Fibroblast of pulmonary artery (primary cell): ENCODE data around the gene YPEL3.

Experiments used
- DNase-seq: peaks from one replicate; pipeline ENCODE4 v3.0.0-alpha.2; 2010; ENCODE audit warnings: low read depth
- H3K4me3 ChIP-seq: replicated peaks from 2 replicates; pipeline ENCODE4 v1.5.1; 2011; ENCODE audit warnings: low read depth, mild to moderate bottlenecking, control low read depth, low read length, moderate library complexity
- CTCF ChIP-seq: IDR thresholded peaks from 2 replicates; pipeline ENCODE4 v1.5.1; 2011; ENCODE audit warnings: mild to moderate bottlenecking, control low read depth, low read length, inconsistent platforms; ENCODE audit errors: missing control alignments

Gene YPEL3

GRCh38 chr16:30112197-30113030 lies 16.4 kb upstream of the YPEL3 start:
- peak; percentile 60 for TF ChIP-seq CTCF
- H3K4me3 ChIP-seq: no peak overlapping the region
- peak; percentile 68 for DNase-seq

- H3K4me3 ChIP-seq: no peak overlapping the region
- no peak for TF ChIP-seq CTCF
- DNase-seq: no peak
These were observed 14.6 kb upstream of the YPEL3 start for GRCh38 chr16:30110661-30111060.

GRCh38 chr16:30108059-30108850 lies 12.2 kb upstream of the YPEL3 start:
- no peak for TF ChIP-seq CTCF
- no peak overlapping the region for H3K4me3 ChIP-seq
- DNase-seq: no peak

GRCh38 chr16:30104492-30104891 lies 8.5 kb upstream of the YPEL3 start:
- no peak overlapping the region for H3K4me3 ChIP-seq
- no peak for TF ChIP-seq CTCF

GRCh38 chr16:30104090-30104489 lies 8.1 kb upstream of the YPEL3 start:
- TF ChIP-seq CTCF: no peak
- H3K4me3 ChIP-seq: no peak overlapping the region
- DNase-seq: no peak

More at GRCh38 chr16:30104492-30104891, 8.5 kb upstream of the YPEL3 start:
- no peak for DNase-seq

GRCh38 chr16:30096862-30097563 lies 1.0 kb upstream of the YPEL3 start:
- no peak for TF ChIP-seq CTCF
- no peak overlapping the region for H3K4me3 ChIP-seq
- no peak for DNase-seq
